ENCODE measurements around the gene KPTN.

KPTN gene

GRCh38 chr19:47495478-47496372 lies 11.7 kb upstream of the KPTN start:
- Histone ChIP-seq H3K4me3 (ENCODE audit: low read depth, low read length) (no peak overlapping the region), H3K4me1 (ENCODE audit: control insufficient read depth, insufficient read depth, low read length) (no peaks in the 10 kb centered on the region), H3K27me3 (ENCODE audit: control insufficient read depth, insufficient read depth, low read length) (no peaks in the 10 kb centered on the region), H3K9me3 (ENCODE audit: control insufficient read depth, insufficient read depth, low read length) (no peaks in the 10 kb centered on the region), H3K36me3 (ENCODE audit: control insufficient read depth, insufficient read depth, low read length) (peaks cover 33% of the 10 kb centered on the region), H3K9ac (ENCODE audit: low read depth, low read length) (no peak overlapping the region)

- Histone ChIP-seq H3K9ac (ENCODE audit: low read depth, low read length) (no peak overlapping the region), H3K27me3 (ENCODE audit: control insufficient read depth, insufficient read depth, low read length) (no peaks in the 10 kb centered on the region), H3K36me3 (ENCODE audit: control insufficient read depth, insufficient read depth, low read length) (peaks cover 38% of the 10 kb centered on the region), H3K4me1 (ENCODE audit: control insufficient read depth, insufficient read depth, low read length) (no peaks in the 10 kb centered on the region), H3K9me3 (ENCODE audit: control insufficient read depth, insufficient read depth, low read length) (no peaks in the 10 kb centered on the region), H3K4me3 (ENCODE audit: low read depth, low read length) (no peak overlapping the region)
Observed at GRCh38 chr19:47494729-47495128, 10.7 kb upstream of the KPTN start.

DNA sequence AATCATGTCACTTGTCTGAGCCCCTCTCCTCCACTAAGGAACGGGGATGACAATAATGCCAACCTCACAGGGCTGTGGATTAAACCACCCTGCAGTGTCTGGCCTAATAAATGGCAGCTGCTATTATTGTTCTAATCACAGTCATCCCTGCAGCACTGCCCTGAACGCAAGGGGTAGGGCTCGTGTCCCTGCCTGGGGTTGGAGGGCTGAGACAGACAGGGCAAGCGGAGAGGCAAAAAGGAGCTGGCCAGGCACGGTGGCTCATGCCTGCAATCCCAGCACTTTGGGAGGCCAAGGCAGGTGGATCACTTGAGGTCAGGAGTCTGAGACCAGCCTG lies 10.2 kb upstream of the KPTN start:
- no peak overlapping the region for H3K4me3 ChIP-seq (ENCODE audit: low read depth, low read length)
- peaks cover 42% of the 10 kb centered on the region for H3K36me3 ChIP-seq (ENCODE audit: control insufficient read depth, insufficient read depth, low read length)
- H3K4me1 ChIP-seq (ENCODE audit: control insufficient read depth, insufficient read depth, low read length), result no peaks in the 10 kb centered on the region
- H3K9me3 ChIP-seq (ENCODE audit: control insufficient read depth, insufficient read depth, low read length), result no peaks in the 10 kb centered on the region
- H3K9ac ChIP-seq (ENCODE audit: low read depth, low read length), result no peak overlapping the region
- no peaks in the 10 kb centered on the region for H3K27me3 ChIP-seq (ENCODE audit: control insufficient read depth, insufficient read depth, low read length)

DNA sequence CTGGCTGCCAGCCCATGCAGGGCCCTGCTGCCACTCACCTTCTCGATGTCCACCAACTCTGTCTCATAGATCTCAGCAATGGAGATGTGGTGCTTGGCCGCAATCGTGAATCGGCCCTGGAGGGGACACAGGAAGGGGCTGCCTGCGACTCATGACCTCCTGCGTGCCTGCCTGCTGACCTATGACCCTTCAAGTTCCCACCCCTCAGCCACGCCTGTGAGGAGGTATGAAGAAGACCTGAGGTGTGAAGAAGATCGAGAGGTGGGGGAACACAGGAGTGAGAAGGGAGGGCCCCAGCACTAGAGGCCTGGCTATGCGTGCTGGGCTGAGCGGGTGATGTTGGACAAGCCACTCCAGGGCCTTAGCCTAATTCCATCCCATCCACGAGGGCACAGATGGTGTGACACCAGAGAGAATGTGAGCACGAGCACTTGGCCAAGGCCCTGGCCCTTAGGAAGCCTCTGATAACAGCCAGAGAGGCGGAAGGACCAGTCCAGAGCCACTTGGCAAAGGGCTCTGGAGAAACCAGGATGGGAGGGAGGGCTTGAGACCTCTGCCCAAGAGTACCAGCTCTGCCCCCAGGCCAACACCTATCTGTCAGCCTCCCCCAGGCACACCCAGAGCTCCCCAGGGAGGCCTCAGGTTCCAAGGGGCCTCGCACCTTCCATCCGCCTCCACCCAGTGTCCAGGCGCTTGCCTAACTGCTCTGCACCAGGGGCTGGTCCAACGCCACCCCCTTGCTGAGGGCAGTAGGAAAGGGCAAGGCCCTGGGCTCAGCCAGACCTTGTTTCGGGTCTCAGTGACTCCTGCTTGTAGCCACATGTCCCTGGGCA lies 9.6 kb upstream of the KPTN start:
- no peaks in the 10 kb centered on the region for H3K9me3 ChIP-seq (ENCODE audit: control insufficient read depth, insufficient read depth, low read length)
- H3K36me3 ChIP-seq (ENCODE audit: control insufficient read depth, insufficient read depth, low read length), result peaks cover 46% of the 10 kb centered on the region
- no peaks in the 10 kb centered on the region for H3K4me1 ChIP-seq (ENCODE audit: control insufficient read depth, insufficient read depth, low read length)
- no peak overlapping the region for H3K4me3 ChIP-seq (ENCODE audit: low read depth, low read length)
- no peaks in the 10 kb centered on the region for H3K27me3 ChIP-seq (ENCODE audit: control insufficient read depth, insufficient read depth, low read length)
- H3K9ac ChIP-seq (ENCODE audit: low read depth, low read length), result peak overlapping the region; percentile 37

- H3K4me3 ChIP-seq (ENCODE audit: low read depth, low read length), result no peak overlapping the region
- H3K9me3 ChIP-seq (ENCODE audit: control insufficient read depth, insufficient read depth, low read length), result no peaks in the 10 kb centered on the region
- H3K9ac ChIP-seq (ENCODE audit: low read depth, low read length), result peak overlapping the region; percentile 37
- no peaks in the 10 kb centered on the region for H3K4me1 ChIP-seq (ENCODE audit: control insufficient read depth, insufficient read depth, low read length)
- H3K27me3 ChIP-seq (ENCODE audit: control insufficient read depth, insufficient read depth, low read length), result no peaks in the 10 kb centered on the region
- H3K36me3 ChIP-seq (ENCODE audit: control insufficient read depth, insufficient read depth, low read length), result peaks cover 48% of the 10 kb centered on the region
Observed at GRCh38 chr19:47492571-47493377, 8.8 kb upstream of the KPTN start.

DNA sequence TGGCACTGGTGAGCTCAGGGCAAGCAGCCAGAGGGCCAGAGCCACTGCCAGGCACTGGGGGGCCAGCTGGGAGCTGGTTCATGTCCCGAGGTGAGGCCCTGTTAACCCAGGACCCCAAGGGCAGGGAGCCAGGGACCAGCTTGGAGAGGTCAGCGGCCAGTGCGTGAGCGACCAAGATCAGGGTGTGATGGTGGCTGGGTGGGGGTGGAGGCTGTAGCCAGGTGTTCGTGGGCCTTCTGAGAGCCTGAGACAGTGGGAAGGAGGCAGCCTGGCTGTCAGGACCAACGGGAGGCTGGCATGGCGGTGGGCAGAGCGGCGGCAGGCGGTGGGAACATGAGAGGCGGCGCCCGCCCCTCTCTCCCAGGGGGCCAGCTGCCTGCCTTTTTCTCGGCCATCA lies 8.1 kb upstream of the KPTN start:
- Histone ChIP-seq H3K9ac (ENCODE audit: low read depth, low read length) (no peak overlapping the region), H3K9me3 (ENCODE audit: control insufficient read depth, insufficient read depth, low read length) (no peaks in the 10 kb centered on the region), H3K36me3 (ENCODE audit: control insufficient read depth, insufficient read depth, low read length) (peaks cover 43% of the 10 kb centered on the region), H3K4me3 (ENCODE audit: low read depth, low read length) (no peak overlapping the region), H3K4me1 (ENCODE audit: control insufficient read depth, insufficient read depth, low read length) (no peaks in the 10 kb centered on the region), H3K27me3 (ENCODE audit: control insufficient read depth, insufficient read depth, low read length) (no peaks in the 10 kb centered on the region)

DNA sequence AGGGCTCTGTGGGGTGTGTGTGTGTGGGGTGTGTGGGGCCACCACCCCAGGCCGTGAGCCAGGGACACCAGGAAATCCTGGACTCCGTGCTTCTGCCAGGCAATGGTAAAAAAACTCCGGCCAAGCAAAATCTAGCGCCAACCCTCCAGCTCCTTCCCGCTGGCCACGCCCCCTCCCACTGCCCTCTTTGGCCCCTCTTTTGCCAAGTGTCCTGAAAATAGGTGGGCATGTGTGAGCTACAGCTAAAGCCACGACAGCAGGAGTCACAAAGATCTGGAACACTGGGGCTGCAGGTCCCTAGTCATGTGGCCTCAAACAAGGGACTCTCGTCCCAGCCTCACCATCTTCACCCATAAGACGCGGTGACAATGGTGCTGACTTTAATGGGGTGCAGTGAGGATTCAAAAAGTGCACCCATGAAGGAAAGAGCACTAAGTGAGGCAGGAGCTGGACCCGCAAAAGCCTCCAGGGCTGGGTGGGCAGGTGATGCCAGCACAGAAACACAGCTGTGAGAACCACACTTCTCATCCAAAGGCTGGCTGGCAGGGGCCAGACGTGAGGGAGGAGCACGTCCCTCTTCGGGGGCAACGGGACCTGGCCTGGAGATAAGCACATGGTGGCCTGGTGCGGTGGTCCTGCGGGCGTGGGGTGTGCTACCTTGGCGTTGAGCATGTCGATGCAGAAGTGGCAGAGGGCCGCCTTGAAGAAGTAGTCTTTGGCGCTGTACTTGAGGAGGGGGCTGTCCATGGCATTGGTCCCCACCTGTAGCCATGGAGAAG lies 7.5 kb upstream of the KPTN start:
- Histone ChIP-seq H3K4me1 (ENCODE audit: control insufficient read depth, insufficient read depth, low read length) (no peaks in the 10 kb centered on the region), H3K9ac (ENCODE audit: low read depth, low read length) (no peak overlapping the region), H3K36me3 (ENCODE audit: control insufficient read depth, insufficient read depth, low read length) (peaks cover 39% of the 10 kb centered on the region), H3K27me3 (ENCODE audit: control insufficient read depth, insufficient read depth, low read length) (no peaks in the 10 kb centered on the region), H3K9me3 (ENCODE audit: control insufficient read depth, insufficient read depth, low read length) (no peaks in the 10 kb centered on the region), H3K4me3 (ENCODE audit: low read depth, low read length) (no peak overlapping the region)

- Histone ChIP-seq H3K4me1 (ENCODE audit: control insufficient read depth, insufficient read depth, low read length) (no peaks in the 10 kb centered on the region), H3K27me3 (ENCODE audit: control insufficient read depth, insufficient read depth, low read length) (no peaks in the 10 kb centered on the region), H3K36me3 (ENCODE audit: control insufficient read depth, insufficient read depth, low read length) (peaks cover 39% of the 10 kb centered on the region), H3K9me3 (ENCODE audit: control insufficient read depth, insufficient read depth, low read length) (no peaks in the 10 kb centered on the region), H3K4me3 (ENCODE audit: low read depth, low read length) (no peak overlapping the region), H3K9ac (ENCODE audit: low read depth, low read length) (no peak overlapping the region)
Observed at GRCh38 chr19:47490847-47491246, 6.8 kb upstream of the KPTN start.

DNA sequence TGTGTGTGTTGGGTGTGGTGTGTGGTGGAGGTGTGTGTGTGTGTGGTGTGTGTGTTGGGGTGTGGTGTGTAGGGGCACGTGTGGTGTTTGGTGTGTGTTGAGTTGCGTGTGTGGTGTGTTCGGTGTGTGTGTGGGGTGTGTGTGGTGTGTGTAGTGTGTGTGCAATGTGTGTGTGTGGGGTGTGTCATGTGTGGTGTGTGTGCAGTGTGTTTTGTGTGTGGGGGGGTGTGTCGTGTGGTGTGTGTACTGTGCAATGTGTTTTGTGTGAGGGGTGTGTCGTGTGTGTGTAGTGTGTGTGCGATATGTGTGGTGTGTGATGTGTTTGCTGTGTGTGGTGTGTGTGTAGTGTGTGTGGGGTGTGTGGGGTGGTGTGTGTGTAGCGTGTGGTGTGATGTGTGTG lies 6.0 kb upstream of the KPTN start:
- Histone ChIP-seq H3K4me1 (ENCODE audit: control insufficient read depth, insufficient read depth, low read length) (no peaks in the 10 kb centered on the region), H3K36me3 (ENCODE audit: control insufficient read depth, insufficient read depth, low read length) (peaks cover 41% of the 10 kb centered on the region), H3K4me3 (ENCODE audit: low read depth, low read length) (no peak overlapping the region), H3K9ac (ENCODE audit: low read depth, low read length) (no peak overlapping the region), H3K9me3 (ENCODE audit: control insufficient read depth, insufficient read depth, low read length) (no peaks in the 10 kb centered on the region), H3K27me3 (ENCODE audit: control insufficient read depth, insufficient read depth, low read length) (no peaks in the 10 kb centered on the region)

DNA sequence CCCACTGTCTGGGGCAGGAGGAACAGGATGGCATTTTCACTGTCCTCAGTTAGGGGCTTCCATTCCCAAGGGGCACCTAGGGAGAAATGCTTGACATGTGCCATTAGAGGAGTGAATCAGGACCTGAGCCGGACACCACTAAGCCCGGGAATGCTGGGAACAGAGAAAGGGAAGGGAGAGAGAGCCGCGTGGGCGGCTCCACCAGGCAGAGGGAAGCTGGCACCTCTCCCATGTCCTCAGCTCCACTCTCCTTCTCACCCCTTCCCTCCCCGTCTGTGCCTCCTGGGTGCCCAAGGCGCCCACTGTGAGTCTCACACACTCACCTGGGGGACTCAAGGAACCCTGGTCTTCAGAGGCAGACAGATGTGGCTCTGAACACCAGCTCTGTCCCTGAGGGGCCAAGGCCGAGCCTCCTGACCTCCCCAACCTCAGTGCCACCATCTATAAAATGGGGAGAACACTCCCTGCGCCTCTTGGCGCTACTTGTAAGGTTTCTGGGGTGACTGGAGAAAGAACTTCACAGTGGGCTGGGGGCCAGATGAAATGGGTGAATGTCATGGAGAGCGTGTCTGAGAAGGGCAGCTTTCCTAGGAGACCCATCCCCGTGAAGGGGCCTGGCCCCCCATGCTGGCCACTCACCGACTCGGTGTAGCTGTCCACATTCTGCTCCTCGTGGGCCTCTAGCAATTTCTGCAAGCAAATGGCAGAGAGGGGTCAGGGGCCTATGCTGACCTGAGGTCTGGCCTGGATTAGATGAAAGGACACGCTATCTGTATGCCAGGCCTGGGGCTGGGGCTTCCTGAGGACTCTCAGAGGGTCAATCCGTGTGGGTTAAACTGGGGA lies 5.3 kb upstream of the KPTN start:
- H3K36me3 ChIP-seq (ENCODE audit: control insufficient read depth, insufficient read depth, low read length), result peaks cover 43% of the 10 kb centered on the region
- H3K9me3 ChIP-seq (ENCODE audit: control insufficient read depth, insufficient read depth, low read length), result no peaks in the 10 kb centered on the region
- H3K27me3 ChIP-seq (ENCODE audit: control insufficient read depth, insufficient read depth, low read length), result no peaks in the 10 kb centered on the region
- no peak overlapping the region for H3K9ac ChIP-seq (ENCODE audit: low read depth, low read length)
- H3K4me1 ChIP-seq (ENCODE audit: control insufficient read depth, insufficient read depth, low read length), result no peaks in the 10 kb centered on the region
- H3K4me3 ChIP-seq (ENCODE audit: low read depth, low read length), result no peak overlapping the region

Measured in iPS-15b (cell line).